HG03045 (cell line): ENCODE results near the gene MYRIP.
A peak's percentile ranks its signal among the peaks of the same experiment; 100 is the strongest.
"Not testable (repeated sequence)": the region's sequence is repeated elsewhere in the genome, so short reads cannot be mapped to it uniquely, and the experiment has no call there.

ENCODE experiments used
- ATAC-seq: cut with Tn5 transposase; IDR thresholded peaks from one replicate; pipeline ENCODE4 v1.9.1; 2021; ENCODE audit warnings: mild to moderate bottlenecking, moderate library complexity; ENCODE audit not compliant: unreplicated experiment

The MYRIP gene

GRCh38 chr3:39809181-39809994 lies at the start of gene MYRIP:
TSS of gene MYRIP (plus strand) at chr3:39809609. CDS start at chr3:39900817, 91,208 bp downstream.
- peak; percentile 61 for ATAC-seq

GRCh38 chr3:39760325-39760724 lies 49.1 kb upstream of the MYRIP start:
- no peak for ATAC-seq

GRCh38 chr3:39762537-39763070 lies 46.8 kb upstream of the MYRIP start:
- no peak for ATAC-seq

- no peak for ATAC-seq
These were observed 46.0 kb upstream of the MYRIP start for GRCh38 chr3:39763390-39763789.

DNA sequence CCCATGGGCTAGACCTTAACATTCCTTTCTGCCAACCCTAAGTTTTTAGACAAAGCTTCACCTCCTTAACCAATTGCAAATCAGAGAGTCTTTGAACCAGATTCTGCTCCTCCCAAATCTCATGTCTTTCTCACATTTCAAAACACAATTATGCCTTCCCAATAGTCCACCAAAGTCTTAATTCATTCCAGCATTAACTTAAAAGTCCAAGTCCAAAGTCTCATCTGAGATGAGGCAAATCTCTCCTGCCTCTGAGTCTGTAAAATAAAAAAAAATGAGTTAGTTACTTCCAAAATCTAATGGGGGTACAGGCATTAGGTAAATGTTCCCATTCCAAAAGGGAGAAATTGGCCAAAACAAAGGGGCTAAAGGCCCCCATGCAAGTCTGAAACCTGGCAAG lies 43.8 kb upstream of the MYRIP start:
- ATAC-seq, result no peak

GRCh38 chr3:39766433-39766832 lies 43.0 kb upstream of the MYRIP start:
- no peak for ATAC-seq

DNA sequence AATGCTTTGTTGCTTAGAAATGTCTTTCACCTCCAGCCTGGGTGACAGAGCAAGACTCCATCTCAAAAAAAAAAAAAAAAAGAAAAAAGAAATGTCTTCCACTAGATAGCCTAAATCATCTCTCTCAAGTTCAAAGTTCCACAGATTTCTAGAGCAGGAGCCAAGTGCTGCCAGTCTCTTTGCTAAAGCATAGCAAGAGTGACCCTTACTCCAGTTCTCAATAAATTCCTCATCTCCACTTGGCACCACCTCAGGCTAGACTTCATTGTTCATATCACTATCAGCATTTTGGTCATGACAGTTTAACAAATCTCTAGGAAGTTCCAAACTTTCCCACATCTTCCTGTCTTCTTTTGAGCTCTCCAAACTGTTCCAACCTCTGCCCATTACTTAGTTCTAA lies 42.5 kb upstream of the MYRIP start:
- ATAC-seq, result not testable (repeated sequence)

DNA sequence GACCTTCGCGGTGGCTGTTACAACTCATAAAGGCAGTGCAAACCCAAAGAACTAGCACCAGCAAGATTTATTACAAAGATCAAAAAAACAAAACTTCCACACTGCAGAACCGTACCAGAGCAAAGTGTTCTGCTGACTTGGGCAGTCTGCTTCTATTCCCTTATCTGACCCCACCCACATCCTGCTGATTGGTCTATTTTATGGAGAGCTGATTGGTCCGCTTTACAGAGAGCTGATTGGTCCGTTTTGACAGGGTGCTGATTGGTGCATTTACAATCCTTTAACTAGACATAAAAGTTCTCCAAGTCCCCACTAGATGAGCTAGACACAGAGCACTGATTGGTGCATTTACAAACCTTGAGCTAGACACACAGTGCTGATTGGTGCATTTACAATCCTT lies 31.2 kb upstream of the MYRIP start:
- ATAC-seq, result not testable (repeated sequence)

DNA sequence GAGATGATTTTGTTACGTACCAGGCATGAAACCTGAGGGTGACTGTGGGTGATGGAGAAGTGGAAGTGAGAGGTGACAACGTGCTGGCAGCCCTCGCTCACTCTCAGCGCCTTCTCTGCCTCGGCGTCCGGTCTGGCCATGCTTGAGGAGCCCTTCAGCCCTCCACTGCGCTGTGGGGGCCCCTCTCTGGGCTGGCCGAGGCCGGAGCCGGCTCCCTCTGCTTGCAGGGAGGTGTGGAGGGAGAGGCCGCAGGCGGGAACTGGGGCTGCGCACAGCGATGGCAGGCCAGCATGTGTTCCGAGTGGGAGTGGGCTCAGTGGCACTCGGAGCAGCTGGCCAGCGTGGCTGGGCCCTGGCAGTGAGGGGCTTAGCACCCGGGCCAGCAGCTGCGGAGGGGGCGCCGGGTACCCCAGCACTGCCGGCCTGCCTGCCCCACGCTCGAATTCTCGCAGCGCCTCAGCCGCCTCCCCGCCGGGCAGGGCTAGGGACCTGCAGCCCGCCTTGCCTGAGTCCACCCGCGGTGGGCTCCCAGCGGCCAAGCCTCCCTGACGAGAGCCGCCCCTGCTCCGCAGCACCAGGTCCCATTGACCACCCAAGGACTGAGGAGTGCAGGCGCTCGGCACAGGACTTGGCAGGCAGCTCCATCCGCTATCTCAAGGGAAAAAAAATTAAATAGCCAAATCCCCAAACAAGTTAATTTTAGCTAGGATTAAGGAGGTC lies 29.7 kb upstream of the MYRIP start:
- ATAC-seq, result no peak

- no peak for ATAC-seq
These were observed 29.1 kb upstream of the MYRIP start for GRCh38 chr3:39780352-39780751.

DNA sequence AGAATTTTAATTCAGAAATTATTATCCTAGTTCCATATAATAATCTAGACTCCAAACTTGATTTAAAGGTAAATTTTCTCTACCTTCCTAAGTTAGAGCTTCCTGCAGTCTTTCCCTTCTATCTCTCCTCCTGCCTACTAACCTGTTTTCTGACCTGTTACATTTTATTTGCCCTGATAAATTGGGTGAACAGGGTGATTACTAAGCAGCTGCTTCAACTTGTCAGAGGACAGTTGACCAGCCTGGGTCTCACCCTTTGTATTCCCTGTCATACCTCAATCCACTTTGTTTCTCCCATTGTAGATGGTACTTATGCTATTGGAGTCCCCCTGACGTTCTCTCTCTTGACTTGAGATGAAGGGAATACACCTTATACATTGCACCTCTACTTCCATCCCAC lies 28.4 kb upstream of the MYRIP start:
- no peak for ATAC-seq

GRCh38 chr3:39781632-39782031 lies 27.8 kb upstream of the MYRIP start:
- ATAC-seq, result no peak

- no peak for ATAC-seq
These were observed 25.7 kb upstream of the MYRIP start for GRCh38 chr3:39783680-39784079.

DNA sequence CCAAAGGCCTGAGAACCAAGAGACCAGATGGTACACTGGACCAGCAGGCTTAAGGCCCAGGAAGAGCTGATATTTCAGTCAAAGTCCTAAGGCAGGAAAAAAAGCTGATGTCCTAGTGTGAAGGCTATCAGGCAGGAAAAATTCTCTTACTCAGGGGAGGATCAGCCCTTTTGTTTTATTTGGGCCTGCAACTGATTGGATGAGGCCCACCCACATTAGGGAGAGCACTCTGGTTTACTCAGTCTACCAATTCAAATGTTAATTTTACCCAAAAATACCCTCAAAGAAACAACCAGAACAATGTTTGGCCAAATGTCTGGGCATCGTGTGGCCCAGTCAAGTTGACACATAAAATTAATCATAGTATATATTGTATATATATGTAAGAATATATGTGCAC lies 24.5 kb upstream of the MYRIP start:
- no peak for ATAC-seq

DNA sequence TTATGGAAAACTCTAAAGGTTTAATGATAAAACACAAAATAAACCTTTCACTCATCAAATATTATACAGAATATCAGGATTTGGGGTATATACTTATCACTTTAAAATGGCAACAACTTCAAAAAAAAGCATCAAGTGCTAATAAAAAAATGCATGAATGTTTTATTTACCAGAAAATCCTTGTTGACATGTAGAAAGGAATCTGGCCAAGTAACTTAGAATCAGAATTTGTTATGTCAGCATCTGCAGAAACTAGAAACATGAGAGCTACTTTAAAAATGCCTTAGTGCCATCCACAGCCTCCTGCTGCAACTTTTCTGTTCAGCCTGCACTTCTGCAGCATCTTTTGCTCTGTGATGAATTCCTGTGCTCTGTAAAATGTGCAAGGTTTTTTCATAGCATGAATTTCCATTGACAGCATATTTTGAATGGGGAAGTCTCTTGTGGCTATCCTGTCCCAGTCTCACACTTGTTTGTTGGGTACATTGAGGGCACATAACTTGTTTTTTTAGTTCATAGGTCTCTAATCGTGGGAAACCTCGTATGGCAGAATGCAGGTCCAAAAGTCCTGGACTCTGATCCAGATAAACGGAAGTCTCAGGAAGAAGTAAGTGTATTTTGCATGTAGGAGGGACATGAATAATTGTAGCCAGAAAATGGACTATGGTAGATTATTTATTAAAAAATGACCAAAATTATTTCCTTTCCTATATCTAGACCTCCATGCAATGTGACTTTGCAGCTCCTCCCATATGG lies 21.1 kb upstream of the MYRIP start:
- ATAC-seq, result no peak

DNA sequence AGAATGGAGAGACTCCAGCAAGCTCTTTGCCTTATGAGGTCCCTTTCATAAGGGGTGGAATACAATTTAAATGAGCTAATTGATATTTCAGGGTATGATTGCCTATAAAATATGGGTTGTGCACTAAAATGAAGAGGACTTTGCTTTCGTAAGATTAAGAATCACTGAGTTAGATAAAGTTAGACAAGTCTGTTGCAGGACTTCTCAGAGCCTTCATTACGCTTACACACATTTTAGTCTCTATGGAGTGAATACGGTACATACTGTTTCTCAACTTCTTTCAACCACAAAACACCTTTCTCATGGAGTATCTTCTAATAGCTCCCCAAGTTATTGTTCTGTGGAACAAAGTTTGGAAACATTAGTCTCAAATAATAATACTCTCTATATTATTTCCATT lies 17.8 kb upstream of the MYRIP start:
- ATAC-seq, result no peak

DNA sequence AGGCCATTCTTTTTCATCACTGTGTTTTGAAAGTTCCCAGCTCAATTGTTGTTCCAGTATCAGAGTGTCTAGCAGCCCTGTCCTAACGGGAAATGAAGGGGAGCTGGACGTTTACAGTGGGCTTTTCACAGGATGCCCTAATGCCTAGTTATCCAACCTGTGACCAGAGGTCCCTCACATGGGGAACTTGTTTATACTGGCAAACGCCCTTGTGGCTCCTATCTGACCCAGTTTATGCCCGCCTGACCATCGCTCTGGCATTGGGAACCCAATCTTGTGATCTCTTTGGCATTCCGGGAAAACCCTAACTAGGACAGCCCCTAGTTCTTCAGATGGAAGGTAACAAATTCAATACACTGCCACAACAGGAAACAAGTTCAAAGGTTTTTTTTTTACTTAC lies 14.5 kb upstream of the MYRIP start:
- ATAC-seq, result no peak

GRCh38 chr3:39801216-39801615 lies 8.2 kb upstream of the MYRIP start:
- ATAC-seq, result no peak

DNA sequence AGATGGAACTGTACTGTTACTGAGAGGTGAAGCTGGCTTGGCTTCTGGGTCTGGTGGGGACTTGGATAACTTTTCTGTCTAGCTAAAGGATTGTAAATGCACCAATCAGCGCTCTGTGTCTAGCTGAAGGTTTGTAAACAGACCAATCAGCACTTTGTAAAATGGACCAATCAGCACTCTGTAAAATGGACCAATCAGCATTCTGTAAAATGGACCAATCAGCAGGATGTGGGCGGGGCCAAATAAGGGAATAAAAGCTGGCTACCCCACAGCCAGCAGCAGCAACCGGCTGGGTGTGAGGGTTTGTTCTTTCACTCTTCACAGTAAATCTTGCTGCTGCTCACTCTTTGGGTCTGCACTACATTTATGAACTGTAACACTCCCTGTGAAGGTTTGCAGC lies 6.9 kb upstream of the MYRIP start:
- not testable (repeated sequence) for ATAC-seq

- ATAC-seq, result no peak
These were observed 5.5 kb upstream of the MYRIP start for GRCh38 chr3:39803956-39804355.

DNA sequence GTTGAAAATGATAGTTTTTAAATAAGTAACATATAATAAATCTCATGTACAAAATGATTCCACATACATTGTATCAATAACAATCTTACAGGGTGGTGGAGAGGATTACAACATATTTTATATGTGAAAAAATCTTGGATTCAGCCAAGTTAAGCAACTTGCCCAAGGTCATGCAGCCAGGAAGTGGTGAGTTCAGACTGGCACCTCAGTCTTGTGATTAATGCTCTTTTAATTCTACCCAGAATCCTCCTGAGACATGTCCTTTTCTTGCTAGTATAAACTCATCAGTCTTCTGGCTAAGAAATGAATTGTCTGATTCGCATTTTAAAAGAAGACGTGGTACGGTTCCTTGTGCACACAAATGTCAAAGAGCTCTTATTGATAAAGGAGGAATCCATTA lies 4.5 kb upstream of the MYRIP start:
- no peak for ATAC-seq
